ENCODE results near the gene MROH8.
"Not testable (repeated sequence)": the region's sequence is repeated elsewhere in the genome, so short reads cannot be mapped to it uniquely, and the experiment has no call there.

Gene MROH8

DNA sequence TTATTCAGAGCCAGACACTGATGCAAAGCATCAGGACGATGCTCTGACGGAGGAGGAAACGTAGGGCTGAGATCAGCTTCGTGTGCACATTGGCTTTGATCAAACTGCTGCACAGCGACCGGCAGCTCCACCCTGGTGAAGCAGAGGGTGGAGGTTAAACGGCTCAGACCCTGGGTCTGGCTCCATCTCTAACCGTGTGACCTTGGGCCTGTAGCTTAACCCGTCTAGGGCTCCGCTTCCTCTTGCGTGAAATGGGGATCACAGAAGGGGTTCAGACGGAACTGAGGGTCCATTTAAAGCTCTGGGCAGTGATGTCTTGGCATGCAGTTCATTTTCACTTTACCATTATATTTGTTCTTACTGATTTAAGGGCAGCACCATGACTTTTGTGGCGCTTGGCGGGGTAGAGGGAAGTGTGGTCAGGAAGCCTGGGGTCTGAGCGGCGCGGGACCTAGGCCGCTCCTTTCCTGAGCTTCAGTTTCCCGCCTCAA lies 84.2 kb downstream of the MROH8 start:
- Histone ChIP-seq H3K4me3 (ENCODE audit: low read length in 2 of 2) (peak overlapping the region; percentile 86 to 88), H3K27ac (ENCODE audit: low read length) (no peak overlapping the region), H3K36me3 (ENCODE audit: control insufficient read depth in 2 of 2, insufficient read depth in 2 of 2, low read length in 2 of 2) (no peaks in the 10 kb centered on the region), H3K9ac (ENCODE audit: low read length in 2 of 2) (peak overlapping the region; percentile 62 to 71), H3K4me1 (ENCODE audit: control insufficient read depth, insufficient read depth, low read length) (peaks cover 12% of the 10 kb centered on the region), H3K27me3 (ENCODE audit: control insufficient read depth in 1 of 2, insufficient read depth in 2 of 2, low read length in 2 of 2) (no peaks in the 10 kb centered on the region), H3K9me3 (ENCODE audit: control insufficient read depth in 2 of 2, low read length in 2 of 2) (no peaks in the 10 kb centered on the region)

DNA sequence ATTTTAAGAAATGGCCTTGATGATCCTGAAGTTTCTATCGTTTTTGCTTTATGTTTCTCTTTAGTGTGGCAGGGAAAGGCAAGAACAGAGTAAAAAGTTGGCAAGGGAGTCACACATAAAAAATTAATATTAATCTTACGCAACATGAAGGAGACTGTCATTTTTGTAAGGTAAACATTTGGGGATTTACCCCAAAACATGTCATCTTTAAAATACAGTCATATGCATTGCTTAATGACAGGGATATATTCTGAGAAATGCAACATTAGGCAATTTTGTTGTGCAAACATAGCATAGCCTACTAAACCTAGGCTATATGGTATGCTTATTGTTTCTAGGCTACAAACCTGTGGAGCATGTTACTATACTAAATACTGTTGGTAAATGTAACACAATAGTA lies 88.9 kb downstream of the MROH8 start:
- H3K4me1 ChIP-seq (ENCODE audit: control insufficient read depth, insufficient read depth, low read length), result peaks cover 9% of the 10 kb centered on the region
- no peak overlapping the region for H3K4me3 ChIP-seq (ENCODE audit: low read length in 2 of 2)
- H3K36me3 ChIP-seq (ENCODE audit: control insufficient read depth in 2 of 2, insufficient read depth in 2 of 2, low read length in 2 of 2), result no peaks in the 10 kb centered on the region
- H3K27me3 ChIP-seq (ENCODE audit: control insufficient read depth in 1 of 2, insufficient read depth in 2 of 2, low read length in 2 of 2), result no peaks in the 10 kb centered on the region
- H3K9ac ChIP-seq (ENCODE audit: low read length in 2 of 2), result no peak overlapping the region
- no peaks in the 10 kb centered on the region for H3K9me3 ChIP-seq (ENCODE audit: control insufficient read depth in 2 of 2, low read length in 2 of 2)
- no peak overlapping the region for H3K27ac ChIP-seq (ENCODE audit: low read length)

DNA sequence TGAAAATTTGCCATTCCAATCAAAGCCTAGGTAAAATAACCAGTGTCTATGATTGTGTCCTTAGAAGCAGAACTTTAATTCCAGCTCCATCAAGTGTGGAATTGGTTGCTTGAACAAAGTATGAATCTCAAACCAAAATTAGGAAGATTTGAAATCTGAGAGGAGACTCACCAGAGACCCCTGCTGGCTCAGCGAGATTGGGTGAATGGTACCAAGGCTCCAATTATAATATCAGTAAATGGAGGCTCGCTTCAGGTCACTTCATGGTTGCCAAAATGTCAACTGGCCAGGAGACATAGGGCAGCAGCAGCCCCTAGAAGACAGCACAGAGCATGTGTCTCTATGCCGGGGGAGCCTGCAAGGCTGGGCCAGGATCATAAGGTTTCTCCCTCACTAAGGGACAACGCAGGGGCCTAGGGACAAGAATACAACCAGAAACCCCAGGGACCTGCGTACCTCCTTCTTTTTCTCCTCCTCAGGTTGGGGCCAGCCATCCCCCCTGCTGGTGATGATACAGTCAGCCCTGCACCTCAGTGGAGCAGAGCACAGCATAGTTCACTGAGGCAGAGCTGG lies 97.5 kb downstream of the MROH8 start:
- Histone ChIP-seq H3K9me3 (ENCODE audit: control insufficient read depth in 2 of 2, low read length in 2 of 2) (no peaks in the 10 kb centered on the region), H3K27ac (ENCODE audit: low read length) (no peak overlapping the region), H3K4me1 (ENCODE audit: control insufficient read depth, insufficient read depth, low read length) (no peaks in the 10 kb centered on the region), H3K4me3 (ENCODE audit: low read length in 2 of 2) (no peak overlapping the region), H3K9ac (ENCODE audit: low read length in 2 of 2) (no peak overlapping the region), H3K27me3 (ENCODE audit: control insufficient read depth in 1 of 2, insufficient read depth in 2 of 2, low read length in 2 of 2) (no peaks in the 10 kb centered on the region), H3K36me3 (ENCODE audit: control insufficient read depth in 2 of 2, insufficient read depth in 2 of 2, low read length in 2 of 2) (peaks cover 4 to 5% of the 10 kb centered on the region in 2 donors)

DNA sequence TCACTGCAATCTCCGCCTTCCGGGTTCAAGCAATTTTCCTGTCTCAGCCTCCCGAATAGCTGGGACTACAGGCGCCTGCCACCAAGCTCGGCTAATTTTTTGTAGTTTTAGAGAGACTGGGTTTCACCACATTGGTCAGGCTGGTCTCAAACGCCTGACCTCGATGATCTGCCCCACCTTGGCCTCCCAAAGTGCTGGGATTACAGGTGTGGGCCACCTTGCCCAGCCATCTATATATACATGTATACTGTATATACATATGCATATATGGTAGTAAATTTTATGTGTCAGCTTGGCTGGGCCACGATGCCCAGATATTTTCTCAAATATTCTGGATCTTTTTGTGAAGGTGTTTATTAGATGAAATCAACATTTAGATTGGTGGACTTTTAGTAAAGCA lies 102.3 kb downstream of the MROH8 start:
- no peaks in the 10 kb centered on the region for H3K4me1 ChIP-seq (ENCODE audit: control insufficient read depth, insufficient read depth, low read length)
- H3K36me3 ChIP-seq (ENCODE audit: control insufficient read depth in 2 of 2, insufficient read depth in 2 of 2, low read length in 2 of 2), result peaks cover under 1 to 3% of the 10 kb centered on the region in 2 donors
- peaks cover 0 to 4% of the 10 kb centered on the region in 2 donors for H3K9me3 ChIP-seq (ENCODE audit: control insufficient read depth in 2 of 2, low read length in 2 of 2)
- no peaks in the 10 kb centered on the region for H3K27me3 ChIP-seq (ENCODE audit: control insufficient read depth in 1 of 2, insufficient read depth in 2 of 2, low read length in 2 of 2)
- H3K4me3 ChIP-seq (ENCODE audit: low read length in 2 of 2), result no peak overlapping the region
- no peak overlapping the region for H3K27ac ChIP-seq (ENCODE audit: low read length)
- H3K9ac ChIP-seq (ENCODE audit: low read length in 2 of 2), result no peak overlapping the region

DNA sequence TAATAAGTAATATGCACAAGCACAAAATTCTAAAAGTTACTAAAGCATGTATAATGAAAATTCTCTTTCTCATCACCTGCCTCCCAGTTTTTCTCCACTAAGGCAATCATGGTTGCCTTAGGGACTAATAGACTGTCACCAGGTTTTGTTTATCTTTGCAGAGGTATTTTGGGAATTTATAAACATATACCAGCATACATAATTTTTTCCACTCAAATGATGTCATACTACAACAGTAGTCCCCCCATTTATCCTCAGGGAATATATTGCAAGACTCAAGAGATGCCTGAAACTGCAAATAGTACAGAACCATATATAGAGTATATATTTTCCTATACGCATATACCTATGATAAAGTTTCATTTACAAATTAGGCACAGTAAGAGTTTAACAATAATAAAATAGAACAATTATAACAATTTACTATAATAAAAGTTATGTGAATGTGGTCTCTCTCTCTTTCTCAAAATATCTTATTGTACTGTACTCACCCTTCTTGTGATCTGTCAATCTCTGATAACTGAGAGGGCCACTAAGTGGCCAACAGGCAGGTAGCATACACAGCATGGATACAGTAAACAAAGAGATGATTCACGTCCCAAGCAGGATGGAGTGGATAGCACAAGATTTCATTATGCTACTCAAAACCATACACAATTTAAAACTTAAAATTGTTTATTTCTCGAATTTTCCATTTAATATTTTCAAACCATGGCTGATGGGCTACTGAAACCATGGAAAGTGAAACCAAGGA lies 103.2 kb downstream of the MROH8 start:
- Histone ChIP-seq H3K9me3 (ENCODE audit: control insufficient read depth in 2 of 2, low read length in 2 of 2) (peaks cover 0 to 4% of the 10 kb centered on the region in 2 donors), H3K27ac (ENCODE audit: low read length) (no peak overlapping the region), H3K27me3 (ENCODE audit: control insufficient read depth in 1 of 2, insufficient read depth in 2 of 2, low read length in 2 of 2) (no peaks in the 10 kb centered on the region), H3K9ac (ENCODE audit: low read length in 2 of 2) (no peak overlapping the region), H3K4me3 (ENCODE audit: low read length in 2 of 2) (no peak overlapping the region), H3K36me3 (ENCODE audit: control insufficient read depth in 2 of 2, insufficient read depth in 2 of 2, low read length in 2 of 2) (no peaks in the 10 kb centered on the region), H3K4me1 (ENCODE audit: control insufficient read depth, insufficient read depth, low read length) (no peaks in the 10 kb centered on the region)

DNA sequence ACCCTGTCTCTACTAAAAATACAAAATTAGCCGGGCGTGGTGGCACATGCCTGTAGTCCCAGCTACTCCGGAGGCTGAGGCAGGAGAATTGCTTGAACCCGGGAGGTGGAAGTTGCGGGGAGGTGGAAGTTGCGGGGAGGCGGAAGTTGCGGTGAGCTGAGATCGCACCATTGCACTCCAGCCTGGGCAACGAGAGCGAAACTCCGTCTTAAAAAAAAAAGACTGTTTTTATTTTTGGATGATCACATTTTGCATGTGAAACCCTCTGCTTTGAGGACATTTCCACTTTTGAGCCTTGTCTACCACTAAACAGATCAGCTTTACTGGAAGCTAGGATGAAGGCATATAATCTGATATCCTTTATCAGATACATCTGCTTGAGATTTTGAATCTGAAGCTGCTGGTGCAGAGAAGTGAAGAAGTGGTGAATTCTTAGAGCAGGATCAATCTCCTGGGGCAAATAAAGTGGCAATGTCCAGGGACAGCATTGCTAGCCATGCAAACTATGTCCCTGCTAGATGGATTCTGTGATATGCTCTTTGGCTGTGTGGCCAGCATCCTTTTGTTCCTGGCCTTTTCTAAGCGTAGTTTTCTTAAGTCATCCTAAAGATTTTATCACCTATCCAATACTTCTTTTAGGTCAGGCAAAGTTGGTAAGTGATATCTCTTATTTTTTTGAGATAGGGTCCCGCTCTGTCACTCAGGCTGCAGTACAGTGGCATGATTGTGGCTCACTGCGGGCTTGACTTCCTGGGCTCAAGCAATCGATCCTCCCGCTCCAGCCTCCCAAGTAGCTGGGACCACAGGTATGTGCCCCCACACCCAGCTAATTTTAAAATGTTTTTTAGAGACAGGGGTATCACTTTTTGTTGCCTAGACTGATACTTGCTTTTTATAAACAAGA lies 106.8 kb downstream of the MROH8 start:
- Histone ChIP-seq H3K4me1 (ENCODE audit: control insufficient read depth, insufficient read depth, low read length) (no peaks in the 10 kb centered on the region), H3K9me3 (ENCODE audit: control insufficient read depth in 2 of 2, low read length in 2 of 2) (peaks cover 0 to 4% of the 10 kb centered on the region in 2 donors), H3K27ac (ENCODE audit: low read length) (no peak overlapping the region)

DNA sequence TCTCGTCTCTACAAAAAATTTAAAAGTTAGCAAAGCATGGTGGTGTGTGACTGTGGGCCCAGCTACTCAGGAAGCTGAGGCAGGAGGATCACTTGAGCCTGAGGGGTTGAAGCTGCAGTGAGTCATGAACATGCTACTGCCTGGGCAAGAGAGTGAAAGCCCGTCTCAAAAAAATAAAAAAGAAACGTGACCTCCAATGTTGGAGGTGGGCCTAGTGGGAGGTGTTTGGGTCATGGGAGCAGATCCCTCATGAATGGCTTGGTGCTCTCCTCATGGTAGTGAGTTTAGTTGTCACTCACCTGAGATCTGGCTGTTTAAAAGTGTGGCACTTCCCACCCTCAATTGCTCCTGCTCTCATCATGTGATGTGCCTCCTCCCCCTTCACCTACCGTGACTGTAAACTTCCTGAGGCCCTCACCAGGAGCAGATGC lies 107.9 kb downstream of the MROH8 start:
- H3K36me3 ChIP-seq (ENCODE audit: control insufficient read depth in 2 of 2, insufficient read depth in 2 of 2, low read length in 2 of 2), result no peaks in the 10 kb centered on the region
- H3K9ac ChIP-seq (ENCODE audit: low read length in 2 of 2), result no peak overlapping the region
- peaks cover 0 to 4% of the 10 kb centered on the region in 2 donors for H3K9me3 ChIP-seq (ENCODE audit: control insufficient read depth in 2 of 2, low read length in 2 of 2)
- no peak overlapping the region for H3K27ac ChIP-seq (ENCODE audit: low read length)
- H3K4me1 ChIP-seq (ENCODE audit: control insufficient read depth, insufficient read depth, low read length), result no peaks in the 10 kb centered on the region
- H3K27me3 ChIP-seq (ENCODE audit: control insufficient read depth in 1 of 2, insufficient read depth in 2 of 2, low read length in 2 of 2), result no peaks in the 10 kb centered on the region
- H3K4me3 ChIP-seq (ENCODE audit: low read length in 2 of 2), result no peak overlapping the region

More for the DNA sequence above, 106.8 kb downstream of the MROH8 start:
- no peaks in the 10 kb centered on the region for H3K27me3 ChIP-seq (ENCODE audit: control insufficient read depth in 1 of 2, insufficient read depth in 2 of 2, low read length in 2 of 2)
- H3K36me3 ChIP-seq (ENCODE audit: control insufficient read depth in 2 of 2, insufficient read depth in 2 of 2, low read length in 2 of 2), result no peaks in the 10 kb centered on the region
- no peak overlapping the region for H3K4me3 ChIP-seq (ENCODE audit: low read length in 2 of 2)
- no peak overlapping the region for H3K9ac ChIP-seq (ENCODE audit: low read length in 2 of 2)

DNA sequence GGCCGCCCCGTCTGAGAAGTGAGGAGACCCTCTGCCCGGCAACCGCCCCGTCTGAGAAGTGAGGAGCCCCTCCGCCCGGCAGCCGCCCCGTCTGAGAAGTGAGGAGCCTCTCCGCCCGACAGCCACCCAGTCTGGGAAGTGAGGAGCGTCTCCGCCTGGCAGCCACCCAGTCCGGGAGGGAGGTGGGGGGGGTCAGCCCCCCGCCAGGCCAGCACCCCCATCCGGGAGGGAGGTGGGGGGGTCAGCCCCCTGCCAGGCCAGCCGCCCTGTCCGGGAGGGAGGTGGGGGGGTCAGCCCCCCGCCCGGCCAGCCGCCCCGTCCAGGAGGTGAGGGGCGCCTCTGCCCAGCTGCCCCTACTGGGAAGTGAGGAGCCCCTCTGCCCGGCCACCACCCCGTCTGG lies 109.8 kb downstream of the MROH8 start:
- H3K9ac ChIP-seq (ENCODE audit: low read length in 2 of 2); H3K4me3 ChIP-seq (ENCODE audit: low read length in 2 of 2); H3K36me3 ChIP-seq (ENCODE audit: control insufficient read depth in 2 of 2, insufficient read depth in 2 of 2, low read length in 2 of 2); H3K27ac ChIP-seq (ENCODE audit: low read length); H3K9me3 ChIP-seq (ENCODE audit: control insufficient read depth in 2 of 2, low read length in 2 of 2); H3K4me1 ChIP-seq (ENCODE audit: control insufficient read depth, insufficient read depth, low read length); H3K27me3 ChIP-seq (ENCODE audit: control insufficient read depth in 1 of 2, insufficient read depth in 2 of 2, low read length in 2 of 2): not testable (repeated sequence)

DNA sequence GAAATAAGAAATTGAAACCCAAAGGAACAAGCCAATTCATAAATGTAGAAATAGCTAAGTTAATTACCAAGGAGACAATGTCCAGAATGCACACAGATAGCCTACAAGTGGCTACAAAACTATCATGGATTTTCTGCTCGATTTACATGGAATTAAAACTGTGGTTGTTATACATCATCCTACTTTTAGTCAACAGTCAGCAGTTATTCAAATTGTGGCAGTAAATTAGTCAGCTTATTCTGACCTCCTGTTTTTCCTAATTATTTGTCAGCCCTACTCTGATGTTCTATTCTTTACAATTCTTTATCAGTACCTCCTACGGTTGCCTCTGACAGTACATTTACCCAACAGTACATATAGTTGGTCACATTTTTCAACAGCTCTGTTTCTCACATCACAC lies 113.2 kb downstream of the MROH8 start:
- no peaks in the 10 kb centered on the region for H3K9me3 ChIP-seq (ENCODE audit: control insufficient read depth in 2 of 2, low read length in 2 of 2)
- H3K36me3 ChIP-seq (ENCODE audit: control insufficient read depth in 2 of 2, insufficient read depth in 2 of 2, low read length in 2 of 2), result peaks cover 0 to 2% of the 10 kb centered on the region in 2 donors
- H3K4me3 ChIP-seq (ENCODE audit: low read length in 2 of 2), result no peak overlapping the region
- no peaks in the 10 kb centered on the region for H3K4me1 ChIP-seq (ENCODE audit: control insufficient read depth, insufficient read depth, low read length)
- H3K27ac ChIP-seq (ENCODE audit: low read length), result no peak overlapping the region
- H3K9ac ChIP-seq (ENCODE audit: low read length in 2 of 2), result no peak overlapping the region
- no peaks in the 10 kb centered on the region for H3K27me3 ChIP-seq (ENCODE audit: control insufficient read depth in 1 of 2, insufficient read depth in 2 of 2, low read length in 2 of 2)

DNA sequence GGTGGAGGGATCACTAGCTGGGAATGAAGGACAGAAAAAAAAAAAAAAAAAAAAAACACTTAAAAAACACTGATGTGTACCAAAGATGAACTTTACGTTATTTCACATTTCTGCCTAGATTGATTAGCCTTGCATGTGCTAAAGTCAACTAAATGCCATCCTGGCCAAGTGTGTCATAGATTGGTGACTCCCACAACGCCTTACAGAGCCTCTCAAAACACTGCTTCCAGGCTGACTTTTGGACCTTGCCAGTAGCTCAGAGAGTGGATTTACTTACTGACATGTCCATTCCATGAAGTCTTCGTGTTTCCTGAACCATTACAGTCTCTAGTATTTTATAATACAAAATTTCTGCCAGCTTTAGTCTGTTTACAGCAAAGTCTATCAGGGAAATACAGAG lies 124.1 kb downstream of the MROH8 start:
- Histone ChIP-seq H3K9me3 (ENCODE audit: control insufficient read depth in 2 of 2, low read length in 2 of 2) (no peaks in the 10 kb centered on the region), H3K27me3 (ENCODE audit: control insufficient read depth in 1 of 2, insufficient read depth in 2 of 2, low read length in 2 of 2) (no peaks in the 10 kb centered on the region), H3K9ac (ENCODE audit: low read length in 2 of 2) (no peak overlapping the region), H3K4me1 (ENCODE audit: control insufficient read depth, insufficient read depth, low read length) (no peaks in the 10 kb centered on the region), H3K4me3 (ENCODE audit: low read length in 2 of 2) (no peak overlapping the region), H3K27ac (ENCODE audit: low read length) (no peak overlapping the region), H3K36me3 (ENCODE audit: control insufficient read depth in 2 of 2, insufficient read depth in 2 of 2, low read length in 2 of 2) (peaks cover 2 to 3% of the 10 kb centered on the region in 2 donors)

Data from stomach smooth muscle (tissue), 2 donors.